Measurements from ENCODE around the gene EPM2AIP1.
"Not testable (repeated sequence)": the region's sequence is repeated elsewhere in the genome, so short reads cannot be mapped to it uniquely, and the experiment has no call there.

DNA sequence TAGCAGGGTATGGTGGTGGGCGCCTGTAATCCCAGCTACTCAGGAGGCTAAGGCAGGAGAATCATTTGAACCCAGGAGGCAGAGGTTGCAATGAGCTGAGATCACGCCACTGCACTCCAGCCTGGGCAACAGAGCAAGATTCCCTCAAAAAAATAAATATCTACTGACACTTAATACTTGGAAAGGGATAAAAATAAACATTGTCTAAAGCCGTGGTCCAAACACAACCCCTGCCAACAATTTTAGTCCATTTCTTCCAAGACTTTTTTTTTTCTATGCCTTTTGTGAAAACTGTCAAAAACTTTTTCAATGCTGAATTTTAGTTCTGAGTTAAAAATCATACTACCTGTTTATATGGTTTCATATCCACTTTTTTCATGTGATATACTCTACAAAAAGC is 49.8 kb upstream of the EPM2AIP1 start:
- TF ChIP-seq POLR2AphosphoS5 (IDR thresholded peaks at IDR 0.05): not testable (repeated sequence)
- TF ChIP-seq, protein P1, sequence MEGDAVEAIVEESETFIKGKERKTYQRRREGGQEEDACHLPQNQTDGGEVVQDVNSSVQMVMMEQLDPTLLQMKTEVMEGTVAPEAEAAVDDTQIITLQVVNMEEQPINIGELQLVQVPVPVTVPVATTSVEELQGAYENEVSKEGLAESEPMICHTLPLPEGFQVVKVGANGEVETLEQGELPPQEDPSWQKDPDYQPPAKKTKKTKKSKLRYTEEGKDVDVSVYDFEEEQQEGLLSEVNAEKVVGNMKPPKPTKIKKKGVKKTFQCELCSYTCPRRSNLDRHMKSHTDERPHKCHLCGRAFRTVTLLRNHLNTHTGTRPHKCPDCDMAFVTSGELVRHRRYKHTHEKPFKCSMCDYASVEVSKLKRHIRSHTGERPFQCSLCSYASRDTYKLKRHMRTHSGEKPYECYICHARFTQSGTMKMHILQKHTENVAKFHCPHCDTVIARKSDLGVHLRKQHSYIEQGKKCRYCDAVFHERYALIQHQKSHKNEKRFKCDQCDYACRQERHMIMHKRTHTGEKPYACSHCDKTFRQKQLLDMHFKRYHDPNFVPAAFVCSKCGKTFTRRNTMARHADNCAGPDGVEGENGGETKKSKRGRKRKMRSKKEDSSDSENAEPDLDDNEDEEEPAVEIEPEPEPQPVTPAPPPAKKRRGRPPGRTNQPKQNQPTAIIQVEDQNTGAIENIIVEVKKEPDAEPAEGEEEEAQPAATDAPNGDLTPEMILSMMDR (IDR thresholded peaks at IDR 0.05): not testable (repeated sequence)

Data from suprapubic skin (tissue), 3 donors.